Astrocyte of the cerebellum (primary cell): ENCODE results near the gene COX15.
"Not testable (repeated sequence)": the region's sequence is repeated elsewhere in the genome, so short reads cannot be mapped to it uniquely, and the experiment has no call there.

ENCODE experiments used
- DNase-seq: peaks from one replicate; pipeline ENCODE4 v3.0.0-alpha.2; 2011; ENCODE audit warnings: low read depth
- H3K4me3 ChIP-seq: 2 replicates; pipeline ENCODE4 v1.5.1; 2011; ENCODE audit warnings: mild to moderate bottlenecking, low read depth, low read length, moderate library complexity
- in situ Hi-C: cut with HindIII; loops from 2 replicates; pipeline ENCODE4 v1.10.0; 2017; ENCODE audit warnings: low sequenced_read_pairs
- TF ChIP-seq, protein P1 (sequence below): IDR thresholded peaks from 2 replicates; pipeline ENCODE4 v1.5.1; 2012; ENCODE audit warnings: low read length, low read depth, moderate library complexity, mild to moderate bottlenecking; ENCODE audit errors: missing control alignments

The COX15 gene

GRCh38 chr10:99742701-99743100 lies 10.8 kb upstream of the COX15 start:
- H3K4me3 ChIP-seq, result no peak overlapping the region
- in situ Hi-C loops, result no loop called here
- no peak for DNase-seq
- TF ChIP-seq, protein P1, sequence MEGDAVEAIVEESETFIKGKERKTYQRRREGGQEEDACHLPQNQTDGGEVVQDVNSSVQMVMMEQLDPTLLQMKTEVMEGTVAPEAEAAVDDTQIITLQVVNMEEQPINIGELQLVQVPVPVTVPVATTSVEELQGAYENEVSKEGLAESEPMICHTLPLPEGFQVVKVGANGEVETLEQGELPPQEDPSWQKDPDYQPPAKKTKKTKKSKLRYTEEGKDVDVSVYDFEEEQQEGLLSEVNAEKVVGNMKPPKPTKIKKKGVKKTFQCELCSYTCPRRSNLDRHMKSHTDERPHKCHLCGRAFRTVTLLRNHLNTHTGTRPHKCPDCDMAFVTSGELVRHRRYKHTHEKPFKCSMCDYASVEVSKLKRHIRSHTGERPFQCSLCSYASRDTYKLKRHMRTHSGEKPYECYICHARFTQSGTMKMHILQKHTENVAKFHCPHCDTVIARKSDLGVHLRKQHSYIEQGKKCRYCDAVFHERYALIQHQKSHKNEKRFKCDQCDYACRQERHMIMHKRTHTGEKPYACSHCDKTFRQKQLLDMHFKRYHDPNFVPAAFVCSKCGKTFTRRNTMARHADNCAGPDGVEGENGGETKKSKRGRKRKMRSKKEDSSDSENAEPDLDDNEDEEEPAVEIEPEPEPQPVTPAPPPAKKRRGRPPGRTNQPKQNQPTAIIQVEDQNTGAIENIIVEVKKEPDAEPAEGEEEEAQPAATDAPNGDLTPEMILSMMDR, result no peak

DNA sequence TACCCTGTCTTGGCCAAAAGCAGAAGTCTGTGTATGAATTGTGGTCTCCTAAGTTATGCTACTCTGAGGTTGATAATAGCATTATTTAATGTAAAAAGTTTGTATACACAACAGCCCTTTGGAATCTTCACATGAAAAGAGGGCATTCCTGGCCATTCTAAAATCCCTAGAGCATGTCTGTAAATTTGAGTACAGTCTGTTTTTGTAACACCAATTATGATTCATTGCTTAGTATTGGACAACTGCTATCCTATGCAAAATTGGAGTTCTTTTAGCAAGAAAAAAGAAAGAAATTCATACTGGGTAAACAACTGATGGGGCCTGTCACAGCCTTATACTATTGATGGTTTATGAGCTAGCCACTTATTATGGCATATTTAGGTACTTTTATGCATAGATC lies 10.3 kb upstream of the COX15 start:
- TF ChIP-seq, protein P1, result no peak
- H3K4me3 ChIP-seq, result no peak overlapping the region
- in situ Hi-C loops, result no loop called here
- no peak for DNase-seq

- in situ Hi-C loops, result no loop called here
- H3K4me3 ChIP-seq, result no peak overlapping the region
- TF ChIP-seq, protein P1, result no peak
- DNase-seq, result no peak
Observed at GRCh38 chr10:99740933-99741559, 9.1 kb upstream of the COX15 start.

GRCh38 chr10:99740260-99740659 lies 8.3 kb upstream of the COX15 start:
- DNase-seq, result no peak
- TF ChIP-seq, protein P1, result no peak
- in situ Hi-C loops, result no loop called here
- H3K4me3 ChIP-seq, result no peak overlapping the region

DNA sequence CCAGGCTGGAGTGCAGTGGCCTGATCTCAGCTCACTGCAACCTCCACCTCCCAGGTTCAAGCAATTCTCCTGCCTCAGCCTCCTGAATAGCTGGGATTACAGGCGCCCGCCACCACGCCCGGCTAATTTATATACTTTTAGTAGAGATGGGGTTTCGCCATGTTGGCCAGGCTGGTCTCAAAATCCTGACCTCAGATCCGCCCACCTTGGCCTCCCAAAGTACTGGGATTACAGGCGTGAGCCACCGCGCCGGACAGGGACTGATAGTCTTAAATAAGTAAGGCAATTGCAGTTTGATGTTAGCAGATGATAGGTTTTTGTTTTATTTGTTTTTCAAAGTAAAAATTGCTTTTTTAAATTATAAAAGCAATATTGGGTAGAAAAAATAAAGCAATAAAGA lies 2.2 kb upstream of the COX15 start:
- in situ Hi-C loops, H3K4me3 ChIP-seq, DNase-seq: not testable (repeated sequence)

GRCh38 chr10:99733366-99733765 lies 1.4 kb upstream of the COX15 start:
- no peak overlapping the region for H3K4me3 ChIP-seq
- no peak for DNase-seq
- in situ Hi-C loops, result no loop called here
- TF ChIP-seq, protein P1, result no peak

DNA sequence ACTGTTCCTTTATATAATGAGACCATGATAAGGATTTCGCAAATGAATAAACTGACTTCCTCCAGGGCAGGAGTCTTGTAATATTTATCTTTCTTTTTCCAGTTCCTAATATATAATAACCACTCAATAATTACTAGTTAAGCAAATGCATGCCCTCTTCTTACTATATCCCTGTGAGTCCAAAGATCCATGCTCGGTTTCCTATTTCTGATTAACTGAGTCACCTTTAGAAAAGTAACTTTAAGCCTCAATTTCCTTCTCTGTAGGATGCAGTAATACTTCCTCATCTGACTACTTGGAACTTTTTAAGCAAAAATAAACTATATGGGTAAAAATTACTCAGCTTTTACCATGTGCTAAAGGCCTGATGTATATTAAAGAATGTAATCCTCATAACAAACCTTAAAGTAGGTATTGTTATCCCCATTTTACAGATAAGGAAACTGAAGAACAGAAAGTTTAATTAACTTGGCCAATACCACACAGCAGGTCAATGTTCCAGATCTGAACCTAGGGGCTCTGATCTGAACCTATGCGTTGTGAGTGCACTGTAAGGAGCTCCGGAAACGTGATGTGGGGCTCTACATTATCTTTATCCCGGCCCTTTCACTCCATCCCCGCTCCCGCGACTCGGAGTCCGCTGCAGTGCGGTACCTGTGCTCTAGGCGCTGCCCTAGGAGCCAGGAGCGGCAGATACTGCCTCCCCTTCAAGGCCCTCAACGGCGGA lies 458 bp downstream of the COX15 start:
- peak overlapping the region; percentile 70 for H3K4me3 ChIP-seq
- in situ Hi-C loops, result no loop called here
- no peak for DNase-seq

More for the DNA sequence above, 458 bp downstream of the COX15 start:
- TF ChIP-seq, protein P1, result peak; percentile 26
